Activated naive CD4-positive, alpha-beta T cell treated with anti-CD3 and anti-CD28 coated beads, Interleukin-2, amount 50 U/mL, for 72 hours (primary cell): ENCODE measurements around the gene TNFSF12. TPM values are rescaled to one million over a fixed set of nuclear protein-coding genes. Genes with fewer than 3 reads are reported as not detected.
"Not testable (repeated sequence)": the region's sequence is repeated elsewhere in the genome, so short reads cannot be mapped to it uniquely, and the experiment has no call there.

ENCODE experiments used
- ATAC-seq, 2 donors: fragments of 150-1000 bp; cut with Tn5 transposase; 2 replicates each; pipeline ENCODE4 v1.10.0; 2021; ENCODE audit warnings: mild to moderate bottlenecking in 2 of 2, moderate library complexity in 2 of 2
- DNase-seq, 2 donors: peaks; one replicate each; pipeline ENCODE4 v3.0.0; 2021 to 2022; ENCODE audit warnings: low spot score in 2 of 2
- H3K27ac Mint-ChIP-seq, 2 donors: one replicate each; pipeline ENCODE4 v1.8.0; 2022; ENCODE audit warnings: mild to moderate bottlenecking in 2 of 2, mixed read lengths in 2 of 2
- H3K36me3 Mint-ChIP-seq, 2 donors: one replicate each; pipeline ENCODE4 v1.8.0; 2022; ENCODE audit warnings: mixed read lengths in 2 of 2
- H3K9me3 Mint-ChIP-seq, 2 donors: one replicate each; pipeline ENCODE4 v1.8.0; 2022; ENCODE audit warnings: mixed read lengths in 2 of 2
- total RNA-seq, 2 donors: library from RNA; stranded (reverse); gene quantifications; one replicate each; pipeline ENCODE4 v1.2.3, GENCODE V29; 2022

TNFSF12 gene
- total RNA-seq, 2 donors from 2014 or later: 16.4 to 18.9 TPM

DNA sequence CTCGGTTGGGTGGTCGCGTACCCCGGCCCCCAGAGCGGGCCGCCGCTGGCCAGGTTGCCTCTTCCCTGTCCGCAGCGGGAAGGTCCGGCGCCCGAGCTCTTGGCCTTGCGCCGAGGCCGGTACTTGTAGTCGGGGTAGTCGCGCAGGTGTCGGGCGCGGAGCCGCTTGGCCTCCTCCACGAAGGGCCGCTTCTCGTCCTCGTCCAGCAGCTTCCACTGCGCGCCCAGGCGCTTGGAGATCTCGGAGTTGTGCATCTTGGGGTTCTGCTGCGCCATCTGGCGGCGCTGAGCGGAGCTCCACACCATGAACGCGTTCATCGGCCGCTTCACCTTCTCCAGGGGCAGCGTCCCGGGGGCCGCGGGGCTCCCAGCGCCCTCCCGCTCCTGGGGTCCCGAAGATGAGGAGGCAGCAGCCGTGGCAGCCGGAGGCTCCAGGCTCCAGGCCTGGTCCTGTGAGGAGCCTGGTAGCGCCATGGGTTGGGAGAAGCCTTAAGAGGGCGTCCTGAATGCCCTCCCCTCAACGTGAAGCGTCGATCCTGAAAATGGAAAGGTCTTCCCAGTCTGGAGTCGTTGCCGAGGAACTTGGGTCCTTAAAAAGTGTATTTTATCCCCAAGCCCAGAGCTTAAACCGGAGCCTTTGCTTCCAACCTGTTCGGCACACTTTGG, 40.5 kb downstream of the TNFSF12 start:
- no peak overlapping the region for H3K27ac Mint-ChIP-seq
- peak; percentile 55 to 82 for ATAC-seq
- H3K9me3 Mint-ChIP-seq: no peaks in the 10 kb centered on the region
- H3K36me3 Mint-ChIP-seq: peaks cover 14 to 22% of the 10 kb centered on the region in 2 donors
- peak; percentile 71 to 72 for DNase-seq

DNA sequence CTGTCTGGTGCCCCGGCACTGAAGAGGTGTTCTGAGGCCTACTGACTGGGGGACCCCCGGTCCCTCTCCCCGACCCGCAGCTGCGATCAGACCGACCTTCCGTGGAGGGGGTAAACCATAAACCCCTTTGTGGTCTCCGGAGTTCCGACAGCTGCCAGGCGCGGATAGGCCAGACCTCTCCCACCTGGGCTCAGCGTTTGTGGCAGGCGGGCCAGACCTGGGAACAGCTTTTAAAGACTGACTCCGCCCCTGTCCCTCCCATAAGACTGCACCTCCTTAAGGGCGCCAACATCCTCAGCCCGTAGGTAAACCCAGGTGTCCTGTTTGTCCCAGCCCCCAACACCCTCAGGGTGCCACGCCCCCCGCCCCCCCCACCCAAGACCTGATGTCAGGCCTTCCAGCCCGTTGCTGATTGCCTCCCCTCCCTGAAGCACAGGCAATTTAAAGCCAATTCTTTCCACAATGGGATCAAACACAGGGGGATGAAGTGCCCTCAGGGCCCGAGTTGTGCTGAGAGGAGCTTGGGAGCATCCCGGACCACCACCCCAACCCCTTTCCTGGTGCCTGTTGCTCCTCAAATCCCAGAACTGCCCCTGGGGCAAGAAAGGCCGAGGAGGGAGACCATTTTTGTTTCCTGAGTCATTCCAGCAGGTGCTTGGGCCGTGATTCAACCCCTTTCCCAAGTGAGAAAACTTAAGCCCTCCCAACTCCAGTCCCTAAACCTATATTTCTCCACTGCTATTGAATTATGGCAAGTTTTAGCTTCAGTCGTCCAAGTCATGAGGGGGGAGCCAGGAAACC, 41.2 kb downstream of the TNFSF12 start, which contains the start of gene SOX15:
SOX15 (minus strand) TSS at position 204 of the 801 bp plus-strand sequence. CDS start 418 bp downstream, outside the sequence.
- H3K36me3 Mint-ChIP-seq: peaks cover 6 to 17% of the 10 kb centered on the region in 2 donors

DNA sequence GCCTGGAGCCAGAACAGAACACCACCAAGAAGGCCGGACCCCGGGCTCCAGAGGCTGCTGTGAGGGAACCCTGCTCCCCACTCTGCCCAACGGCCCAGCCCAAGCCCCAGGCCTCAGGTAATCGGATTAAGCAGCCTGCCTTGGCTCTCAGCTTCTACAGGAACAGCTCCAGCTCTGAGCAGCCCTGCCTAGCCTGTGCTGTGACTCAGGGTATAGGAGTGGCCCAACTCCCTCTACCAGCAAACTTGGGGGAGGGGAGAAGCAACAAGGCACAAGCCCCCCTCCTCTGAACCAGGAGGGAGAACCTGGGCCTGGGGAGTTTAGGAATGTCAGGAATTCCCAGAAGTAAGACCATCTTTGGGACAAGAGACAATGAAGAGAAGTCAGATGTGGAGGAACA, 41.9 kb downstream of the TNFSF12 start:
- no peaks in the 10 kb centered on the region for H3K9me3 Mint-ChIP-seq
- peak in 1 of 2 donors; percentile 19 for ATAC-seq
- no peak for DNase-seq
- H3K27ac Mint-ChIP-seq: peak overlapping the region in 1 of 2 donors; percentile 32
- peaks cover 2 to 12% of the 10 kb centered on the region in 2 donors for H3K36me3 Mint-ChIP-seq

More for the DNA sequence above, 41.2 kb downstream of the TNFSF12 start, which contains the start of gene SOX15:
- Mint-ChIP-seq H3K9me3 (no peaks in the 10 kb centered on the region), H3K27ac (peak within 1 kb of the TSS in 1 of 2 donors; percentile 32)
- DNase-seq: no peak
- no peak for ATAC-seq

- no peak for DNase-seq
- H3K9me3 Mint-ChIP-seq: no peaks in the 10 kb centered on the region
- H3K36me3 Mint-ChIP-seq: peaks cover 0 to 10% of the 10 kb centered on the region in 2 donors
- ATAC-seq: no peak
- H3K27ac Mint-ChIP-seq: peak overlapping the region; percentile 31 to 72
These were observed 42.7 kb downstream of the TNFSF12 start for GRCh38 chr17:7591596-7591995.

DNA sequence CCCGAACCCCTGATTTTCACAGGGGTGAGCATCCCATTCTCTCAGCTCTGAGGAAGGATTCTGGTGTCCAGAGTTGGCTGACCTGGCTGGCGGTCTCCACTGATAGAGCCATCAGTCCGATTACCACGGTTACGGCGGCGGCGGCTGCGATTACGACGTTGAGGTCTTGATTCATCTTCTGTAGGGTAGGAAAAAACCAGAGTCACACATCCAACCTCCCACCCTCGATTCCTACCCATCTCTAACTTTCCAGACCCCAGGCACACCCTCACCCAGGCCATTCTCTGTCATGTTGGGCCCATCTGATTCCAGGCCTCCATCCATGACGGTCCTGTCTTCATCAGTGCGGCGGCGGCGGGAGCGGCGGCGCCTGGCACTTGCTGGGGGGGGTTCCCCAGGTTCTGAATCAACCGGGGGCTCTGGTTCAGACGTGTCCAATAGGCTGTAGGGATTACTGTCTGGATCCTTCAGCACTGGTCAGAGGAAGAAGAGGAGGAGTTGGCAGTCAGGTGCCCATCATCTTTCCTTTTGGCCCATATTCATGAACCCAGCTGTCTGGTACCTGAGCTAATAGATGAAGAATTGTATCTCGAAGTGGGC, 43.7 kb downstream of the TNFSF12 start:
- Mint-ChIP-seq H3K27ac (peak overlapping the region in 1 of 2 donors; percentile 25), H3K9me3 (no peaks in the 10 kb centered on the region), H3K36me3 (peaks cover 0 to 15% of the 10 kb centered on the region in 2 donors)
- ATAC-seq (no peak), DNase-seq (no peak)

DNA sequence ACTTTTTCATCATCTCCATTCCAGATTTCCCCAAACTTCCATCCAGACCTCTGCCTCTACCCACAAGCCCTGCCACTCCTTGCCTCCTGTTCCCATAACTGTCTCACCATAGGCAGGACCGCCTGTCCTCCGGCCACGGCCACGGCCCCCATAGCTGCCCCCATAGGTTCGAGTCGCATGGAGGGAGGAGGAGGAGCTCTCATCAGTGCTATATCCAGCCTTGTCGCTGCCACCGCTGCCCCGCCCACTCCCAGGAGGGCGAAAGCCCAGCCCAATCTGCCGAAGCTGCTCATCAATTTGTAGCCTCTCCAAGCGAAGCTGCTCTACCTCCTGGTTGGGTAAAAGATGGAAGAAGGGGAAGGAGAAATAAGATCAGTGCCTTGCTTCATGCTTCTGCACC, 44.4 kb downstream of the TNFSF12 start:
- Mint-ChIP-seq H3K9me3 (no peaks in the 10 kb centered on the region), H3K36me3 (peaks cover 0 to 15% of the 10 kb centered on the region in 2 donors), H3K27ac (peak overlapping the region; percentile 5 to 61)
- ATAC-seq: no peak
- DNase-seq: no peak

- ATAC-seq, H3K9me3 Mint-ChIP-seq, H3K27ac Mint-ChIP-seq, DNase-seq: not testable (repeated sequence)
- peaks cover 9 to 20% of the 10 kb centered on the region in 2 donors for H3K36me3 Mint-ChIP-seq
These were observed 48.7 kb downstream of the TNFSF12 start for GRCh38 chr17:7597561-7597960.

- no peak for ATAC-seq
- H3K36me3 Mint-ChIP-seq: peaks cover 14 to 17% of the 10 kb centered on the region in 2 donors
- DNase-seq: no peak
- no peaks in the 10 kb centered on the region for H3K9me3 Mint-ChIP-seq
- peak overlapping the region in 1 of 2 donors; percentile 12 for H3K27ac Mint-ChIP-seq
These were observed 57.4 kb downstream of the TNFSF12 start for GRCh38 chr17:7606280-7606679.

Other genes starting within 250 kb of the TNFSF12 start
- 100 to 1,000 TPM; 493 to 836 TPM for gene EIF5A, start 241.4 kb upstream of the TNFSF12 start, total RNA-seq
- 10 to 100 TPM; 36.3 to 48.6 TPM for gene GPS2, start 233.7 kb upstream of the TNFSF12 start, total RNA-seq
- 10 to 100 TPM; 24.8 to 32.7 TPM for gene NEURL4, start 219.7 kb upstream of the TNFSF12 start, total RNA-seq
- 100 to 1,000 TPM; 400 to 610 TPM for gene ACAP1, start 212.5 kb upstream of the TNFSF12 start, total RNA-seq
- 10 to 100 TPM in 1 of 2 donors, 1 to 10 TPM in 1; 3.6 to 10.1 TPM for gene KCTD11, start 196.9 kb upstream of the TNFSF12 start, total RNA-seq
- gene TMEM95, start 193.9 kb upstream of the TNFSF12 start, total RNA-seq: under 1 TPM in 1 of 2 donors, not detected in 1; 0.21 TPM
- gene TNK1, start 168.0 kb upstream of the TNFSF12 start, total RNA-seq: 1 to 10 TPM; 2.7 to 5.3 TPM
- 10 to 100 TPM; 58.2 to 77.5 TPM for gene PLSCR3, start 154.5 kb upstream of the TNFSF12 start, total RNA-seq
- 100 to 1,000 TPM in 1 of 2 donors, 10 to 100 TPM in 1; 78.9 to 114 TPM for gene TMEM256, start 145.0 kb upstream of the TNFSF12 start, total RNA-seq
- 10 to 100 TPM; 14.5 to 15.8 TPM for gene NLGN2, start 141.2 kb upstream of the TNFSF12 start, total RNA-seq
- not detected for gene SPEM1, start 128.7 kb upstream of the TNFSF12 start, total RNA-seq
- under 1 TPM in 1 of 2 donors, not detected in 1; 0.14 TPM for gene SPEM2, start 123.4 kb upstream of the TNFSF12 start, total RNA-seq
- gene SPEM3, start 120.2 kb upstream of the TNFSF12 start, total RNA-seq: not detected
- gene TMEM102, start 113.6 kb upstream of the TNFSF12 start, total RNA-seq: 10 to 100 TPM in 1 of 2 donors, 1 to 10 TPM in 1; 9.2 to 13.2 TPM
- gene FGF11, start 109.5 kb upstream of the TNFSF12 start, total RNA-seq: 10 to 100 TPM in 1 of 2 donors, 1 to 10 TPM in 1; 2.6 to 35.5 TPM
- 10 to 100 TPM; 12.1 to 17.6 TPM for gene CHRNB1, start 104.0 kb upstream of the TNFSF12 start, total RNA-seq
- gene ZBTB4, start 69.4 kb upstream of the TNFSF12 start, total RNA-seq: 10 to 100 TPM; 21.8 to 26.5 TPM
- not detected for gene SLC35G6, start 67.6 kb upstream of the TNFSF12 start, total RNA-seq
- 100 to 1,000 TPM; 280 to 333 TPM for gene POLR2A, start 64.7 kb upstream of the TNFSF12 start, total RNA-seq
- 1 to 10 TPM; 4.6 to 6.0 TPM for gene TNFSF13, start 9.7 kb downstream of the TNFSF12 start, total RNA-seq
- gene SENP3, start 12.9 kb downstream of the TNFSF12 start, total RNA-seq: 10 to 100 TPM; 42.9 to 46.3 TPM
- gene CD68, start 30.6 kb downstream of the TNFSF12 start, total RNA-seq: 10 to 100 TPM in 1 of 2 donors, 1 to 10 TPM in 1; 7.6 to 12.7 TPM
- gene MPDU1, start 34.8 kb downstream of the TNFSF12 start, total RNA-seq: 10 to 100 TPM; 52.1 to 60.6 TPM
- under 1 TPM; 0.23 to 0.93 TPM for gene SOX15, start 41.0 kb downstream of the TNFSF12 start, total RNA-seq
- 10 to 100 TPM; 34.7 to 66.2 TPM for gene FXR2, start 65.8 kb downstream of the TNFSF12 start, total RNA-seq
- 10 to 100 TPM; 24.4 to 49.6 TPM for gene SAT2, start 78.8 kb downstream of the TNFSF12 start, total RNA-seq
- gene SHBG, start 81.1 kb downstream of the TNFSF12 start, total RNA-seq: under 1 TPM in 1 of 2 donors, not detected in 1; 0.50 TPM
- gene ATP1B2, start 101.9 kb downstream of the TNFSF12 start, total RNA-seq: under 1 TPM in 1 of 2 donors, not detected in 1; 0.25 TPM
- 100 to 1,000 TPM in 1 of 2 donors, 10 to 100 TPM in 1; 78.4 to 147 TPM for gene TP53, start 138.4 kb downstream of the TNFSF12 start, total RNA-seq
- gene WRAP53, start 139.4 kb downstream of the TNFSF12 start, total RNA-seq: 10 to 100 TPM; 16.4 to 23.5 TPM
- not detected for gene EFNB3, start 156.1 kb downstream of the TNFSF12 start, total RNA-seq
- under 1 TPM; 0.05 to 0.19 TPM for gene DNAH2, start 168.7 kb downstream of the TNFSF12 start, total RNA-seq